ENCODE data around the gene TAX1BP3. TPM values are rescaled to one million over a fixed set of nuclear protein-coding genes. Genes with fewer than 3 reads are reported as not detected.
A peak's percentile ranks its signal among the peaks of the same experiment; 100 is the strongest.

The TAX1BP3 gene
- total RNA-seq, 1 experiment from 2014 or later = 111 TPM

DNA sequence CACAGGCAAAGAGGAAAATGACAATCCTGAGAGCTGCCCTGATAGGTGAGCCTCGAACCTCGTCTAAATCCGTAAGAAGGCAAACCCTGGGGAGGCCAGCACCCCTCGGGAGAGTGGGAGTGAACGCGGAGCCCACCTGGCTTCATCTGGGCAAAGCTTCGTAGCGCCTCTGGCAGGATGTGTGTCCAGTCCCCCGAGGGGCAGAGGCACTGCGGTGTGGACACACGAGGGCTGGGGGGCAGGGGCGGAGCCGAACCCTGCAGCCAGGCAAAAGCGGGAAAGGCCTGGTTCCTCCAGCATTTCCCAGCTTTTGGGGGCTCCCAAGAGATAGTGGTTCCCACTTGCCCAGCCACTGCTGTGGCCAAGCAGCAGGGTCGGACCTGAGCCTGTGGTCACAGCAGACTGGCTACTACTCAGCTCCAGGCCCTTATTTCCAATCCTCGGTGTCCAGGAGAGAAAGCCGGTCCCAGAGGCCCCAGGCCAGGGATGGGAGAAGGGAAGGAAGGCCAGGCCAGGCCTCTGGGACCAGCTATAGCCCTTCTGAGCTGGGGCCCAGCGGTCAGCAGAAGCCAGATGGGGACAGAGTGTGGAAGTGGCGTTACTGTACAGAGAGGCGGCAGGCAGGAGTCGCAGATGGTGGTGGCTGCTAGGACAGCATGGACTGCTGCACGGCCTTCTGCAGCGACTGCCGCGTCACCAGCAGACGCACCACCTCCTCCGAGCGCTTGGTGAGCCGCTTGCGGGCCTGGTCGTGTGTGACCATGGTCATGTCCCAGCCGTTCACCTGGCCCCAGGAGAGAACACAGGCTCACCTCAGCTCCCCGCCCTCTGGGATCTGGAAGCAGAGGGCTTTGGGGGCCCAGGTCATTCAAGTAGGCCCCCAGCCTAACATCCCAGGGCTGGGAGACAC is 5.0 kb downstream of the TAX1BP3 start:
- no peak for DNase-seq (ENCODE audit: low spot score)
- in situ Hi-C loops (cut with HindIII; ENCODE audit: low sequenced_read_pairs) = no loop called here

DNA sequence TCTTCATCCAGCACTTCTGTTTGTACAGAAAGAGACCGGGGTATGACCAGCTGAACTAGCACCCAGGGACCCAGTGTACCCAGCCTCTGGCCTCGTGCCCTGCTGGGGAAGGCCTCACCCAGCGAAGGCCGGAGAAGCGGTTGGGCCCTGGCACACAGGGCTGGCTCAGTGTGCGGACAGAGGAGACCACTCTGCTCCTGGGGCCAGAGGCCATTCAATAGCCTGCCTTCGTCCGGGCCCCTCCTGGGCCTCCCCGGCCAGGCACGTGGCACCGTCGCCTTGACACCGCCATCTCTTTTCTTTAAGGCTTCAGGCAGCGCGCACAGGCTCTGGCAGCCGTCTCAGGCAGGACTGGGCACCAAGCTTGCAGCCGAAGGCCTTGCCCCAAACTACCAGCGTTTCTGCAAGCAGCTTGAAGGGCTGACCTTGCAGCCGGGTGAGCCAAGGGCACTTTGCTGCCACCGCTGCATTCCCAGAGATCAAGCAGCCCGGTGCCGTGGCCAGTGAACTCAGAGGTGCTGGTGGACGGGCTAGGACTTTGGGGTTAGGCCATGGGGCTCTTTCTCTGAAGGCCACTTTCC is 8.0 kb downstream of the TAX1BP3 start:
- DNase-seq (ENCODE audit: low spot score) = no peak
- in situ Hi-C loops (cut with HindIII; ENCODE audit: low sequenced_read_pairs) = no loop called here

DNA sequence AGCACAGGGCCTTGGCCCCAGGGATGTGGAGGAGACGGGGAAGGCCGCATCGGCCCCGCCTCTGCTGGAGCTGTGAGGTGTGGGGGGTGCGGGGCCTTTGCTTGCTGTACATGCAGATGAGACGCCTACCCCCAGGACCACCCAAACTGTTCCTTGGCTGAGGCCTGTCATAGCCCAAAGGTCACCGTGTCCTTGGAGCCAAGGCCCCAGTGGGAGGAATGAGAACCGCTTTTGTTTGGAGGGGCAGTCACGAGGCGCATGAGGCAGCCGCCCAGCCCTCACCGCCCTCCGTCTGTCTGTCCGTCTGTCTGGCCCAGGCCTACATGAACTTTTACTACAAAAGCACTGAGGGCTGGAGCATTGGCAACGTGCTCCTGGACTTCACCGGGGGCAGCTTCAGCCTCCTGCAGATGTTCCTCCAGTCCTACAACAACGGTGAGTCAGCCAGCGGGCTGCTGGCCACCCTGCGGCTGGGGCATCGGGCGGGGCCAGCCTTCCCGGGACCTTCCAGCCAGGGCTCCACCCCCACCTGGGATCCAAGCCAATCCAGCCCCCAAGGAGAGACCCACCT is 8.8 kb downstream of the TAX1BP3 start:
- DNase-seq (ENCODE audit: low spot score) = no peak
- in situ Hi-C loops (cut with HindIII; ENCODE audit: low sequenced_read_pairs) = no loop called here

DNA sequence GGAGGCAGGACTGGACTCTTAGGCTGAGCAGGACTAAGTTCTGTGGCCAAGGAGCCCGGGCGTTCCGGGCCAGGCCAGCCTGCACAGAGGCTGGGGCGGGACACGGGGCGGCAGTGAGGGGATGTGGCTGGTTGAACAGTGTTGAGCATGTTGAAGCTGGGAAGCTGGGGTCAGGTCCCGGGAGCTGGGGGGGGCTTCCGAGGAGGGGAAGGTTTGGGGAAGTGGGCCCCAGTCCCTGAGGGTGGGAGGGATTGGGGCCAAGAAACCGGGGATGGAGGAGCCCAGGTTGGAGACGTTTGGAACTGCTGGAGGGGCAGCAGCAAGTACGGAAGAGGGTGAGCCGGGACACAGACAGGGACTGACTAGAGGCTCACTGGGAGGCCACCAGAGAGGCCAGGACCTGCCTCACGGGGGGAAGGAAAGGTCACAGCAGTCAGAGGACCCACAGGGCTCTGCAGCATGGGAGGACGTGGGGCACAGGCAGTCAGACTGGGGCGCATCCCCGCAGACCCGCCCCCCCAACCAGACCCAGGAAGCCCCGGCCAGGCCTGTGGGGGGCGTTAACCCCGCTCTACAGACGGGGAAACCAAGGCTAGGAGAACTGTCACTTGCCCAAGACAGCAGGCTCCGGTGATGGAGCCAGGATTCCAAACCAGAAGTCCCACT is 9.5 kb downstream of the TAX1BP3 start:
- in situ Hi-C loops (cut with HindIII; ENCODE audit: low sequenced_read_pairs) = no loop called here
- DNase-seq (ENCODE audit: low spot score) = no peak

DNA sequence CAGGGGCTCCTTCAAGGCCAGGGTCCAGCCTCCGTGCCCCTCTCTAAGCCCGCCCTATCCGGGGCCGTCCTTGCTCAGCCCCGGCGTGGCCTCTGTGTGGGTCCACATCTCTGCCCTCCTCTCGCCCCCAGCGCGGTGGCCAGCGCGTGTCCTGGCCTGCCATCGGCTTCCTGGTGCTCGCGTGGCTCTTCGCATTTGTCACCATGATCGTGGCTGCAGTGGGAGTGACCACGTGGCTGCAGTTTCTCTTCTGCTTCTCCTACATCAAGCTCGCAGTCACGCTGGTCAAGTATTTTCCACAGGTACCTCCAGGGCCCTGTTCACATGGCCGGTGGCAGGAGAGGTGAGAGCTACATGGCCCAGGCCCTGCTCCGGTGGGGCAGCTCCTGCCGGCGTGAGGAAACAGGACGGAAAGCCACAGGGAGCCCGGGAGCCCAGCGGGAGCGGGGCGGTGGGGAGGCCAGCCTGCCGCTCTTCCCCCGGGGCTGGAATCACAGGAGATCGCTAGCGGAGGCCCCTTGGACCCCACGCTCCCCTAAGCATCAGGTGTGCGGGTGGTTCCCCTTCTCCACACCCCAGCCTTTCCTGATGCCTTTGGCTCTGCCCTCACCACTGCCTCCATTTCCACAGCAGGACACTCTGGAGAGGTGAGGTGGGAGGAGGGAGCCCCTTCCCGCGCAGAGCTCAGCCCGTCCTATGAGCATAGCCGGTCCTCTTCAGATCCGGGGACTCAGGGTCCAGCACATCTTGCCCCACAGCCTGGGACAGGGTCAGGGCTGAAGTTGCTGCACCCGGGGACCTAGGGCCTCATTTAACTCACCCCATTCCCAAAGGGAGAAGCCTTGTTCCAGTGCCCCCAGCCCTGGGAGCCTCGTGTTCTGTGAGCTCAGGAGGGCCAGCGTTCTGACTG is 10.2 kb downstream of the TAX1BP3 start:
- no peak for DNase-seq (ENCODE audit: low spot score)
- in situ Hi-C loops (cut with HindIII; ENCODE audit: low sequenced_read_pairs) = no loop called here

DNA sequence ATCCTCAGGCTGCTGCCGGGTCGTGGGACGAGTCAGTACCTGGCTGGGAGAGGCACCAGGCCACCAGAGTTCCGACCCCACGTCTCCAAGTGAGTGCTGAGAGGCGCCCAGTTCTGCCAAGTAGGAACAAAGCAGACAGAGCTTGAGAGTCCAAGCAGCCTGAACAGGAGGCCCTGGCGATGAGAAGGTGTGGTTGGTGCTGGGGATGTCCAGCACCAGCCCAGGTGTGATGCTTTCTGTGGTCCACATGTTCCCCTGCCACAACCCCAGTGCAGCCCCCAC is 10.8 kb downstream of the TAX1BP3 start:
- in situ Hi-C loops (cut with HindIII; ENCODE audit: low sequenced_read_pairs) = no loop called here
- no peak for DNase-seq (ENCODE audit: low spot score)

DNA sequence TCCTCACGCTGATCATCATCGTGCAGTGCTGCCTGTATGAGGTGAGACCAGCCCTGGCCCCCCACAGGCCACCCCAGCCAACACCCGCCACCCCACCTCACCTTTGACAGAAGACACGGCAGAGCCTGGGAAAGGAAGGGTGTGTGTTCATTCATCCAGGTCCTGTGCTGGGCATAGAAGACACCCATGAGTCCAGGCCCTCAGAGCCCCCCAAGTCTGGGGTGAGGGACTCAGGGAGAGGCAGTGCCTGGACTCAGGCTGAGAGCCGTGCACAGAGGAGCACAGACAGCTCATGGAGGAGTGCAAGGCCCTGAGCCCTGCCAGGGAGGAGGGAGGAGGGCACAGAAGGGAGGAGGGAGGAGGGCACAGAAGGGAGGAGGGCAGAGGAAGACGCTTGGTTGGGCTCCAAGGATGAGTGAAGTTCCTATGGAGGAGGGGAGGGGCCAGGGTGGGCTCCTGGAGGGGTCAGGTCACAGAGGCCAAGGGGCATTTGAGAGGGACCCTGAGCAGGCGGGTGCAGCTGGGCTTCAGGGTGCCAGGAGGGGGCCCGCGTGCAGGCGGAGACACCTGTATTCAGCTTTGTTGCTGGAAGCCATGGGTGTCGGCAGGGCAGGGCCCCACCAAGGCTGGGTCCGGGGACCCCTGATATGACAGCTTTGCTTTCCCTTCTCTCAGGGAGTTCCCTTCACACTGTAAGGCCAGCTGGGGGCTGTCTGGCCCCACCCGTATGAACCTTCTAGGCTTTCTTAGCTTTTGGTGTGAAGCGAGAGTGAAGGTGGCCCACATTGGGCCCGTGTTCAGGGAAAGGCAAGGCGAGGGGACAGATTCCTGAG is 11.4 kb downstream of the TAX1BP3 start:
- DNase-seq (ENCODE audit: low spot score) = no peak
- in situ Hi-C loops (cut with HindIII; ENCODE audit: low sequenced_read_pairs) = no loop called here

DNA sequence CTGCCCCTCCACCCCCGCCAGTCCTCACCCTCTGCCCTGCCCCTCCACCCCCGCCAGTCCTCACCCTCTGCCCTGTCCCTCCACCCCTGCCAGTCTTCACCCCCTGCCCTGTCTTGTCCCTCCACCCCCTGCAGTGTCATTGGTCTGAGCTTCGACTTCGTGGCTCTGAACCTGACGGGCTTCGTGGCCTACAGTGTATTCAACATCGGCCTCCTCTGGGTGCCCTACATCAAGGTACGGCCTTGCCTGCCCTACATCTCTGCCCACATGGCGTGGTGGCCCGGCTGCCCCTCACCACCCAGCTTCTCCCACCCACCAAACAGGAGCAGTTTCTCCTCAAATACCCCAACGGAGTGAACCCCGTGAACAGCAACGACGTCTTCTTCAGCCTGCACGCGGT is 12.0 kb downstream of the TAX1BP3 start:
- in situ Hi-C loops (cut with HindIII; ENCODE audit: low sequenced_read_pairs) = no loop called here
- no peak for DNase-seq (ENCODE audit: low spot score)

DNA sequence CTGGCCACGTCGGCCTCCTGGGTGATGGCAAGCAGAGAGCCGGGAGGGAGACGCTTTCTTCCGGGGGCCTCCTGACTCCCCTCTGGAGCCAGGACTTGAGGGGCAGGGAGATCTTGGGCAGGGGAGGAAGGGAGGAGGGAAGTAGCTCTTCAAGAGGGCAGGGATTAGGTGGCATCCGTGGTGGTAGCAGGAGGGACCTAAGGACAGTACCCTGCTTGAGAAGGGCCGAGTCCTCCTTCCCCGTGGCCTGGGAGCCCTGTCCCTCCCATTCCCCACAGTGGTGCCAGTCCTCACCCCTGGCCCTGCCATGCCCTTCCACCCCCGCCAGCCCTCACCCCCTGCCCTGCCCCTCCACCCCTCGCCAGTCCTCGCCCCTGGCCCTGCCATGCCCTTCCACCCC is 12.6 kb downstream of the TAX1BP3 start:
- DNase-seq (ENCODE audit: low spot score) = no peak
- in situ Hi-C loops (cut with HindIII; ENCODE audit: low sequenced_read_pairs) = no loop called here

DNA sequence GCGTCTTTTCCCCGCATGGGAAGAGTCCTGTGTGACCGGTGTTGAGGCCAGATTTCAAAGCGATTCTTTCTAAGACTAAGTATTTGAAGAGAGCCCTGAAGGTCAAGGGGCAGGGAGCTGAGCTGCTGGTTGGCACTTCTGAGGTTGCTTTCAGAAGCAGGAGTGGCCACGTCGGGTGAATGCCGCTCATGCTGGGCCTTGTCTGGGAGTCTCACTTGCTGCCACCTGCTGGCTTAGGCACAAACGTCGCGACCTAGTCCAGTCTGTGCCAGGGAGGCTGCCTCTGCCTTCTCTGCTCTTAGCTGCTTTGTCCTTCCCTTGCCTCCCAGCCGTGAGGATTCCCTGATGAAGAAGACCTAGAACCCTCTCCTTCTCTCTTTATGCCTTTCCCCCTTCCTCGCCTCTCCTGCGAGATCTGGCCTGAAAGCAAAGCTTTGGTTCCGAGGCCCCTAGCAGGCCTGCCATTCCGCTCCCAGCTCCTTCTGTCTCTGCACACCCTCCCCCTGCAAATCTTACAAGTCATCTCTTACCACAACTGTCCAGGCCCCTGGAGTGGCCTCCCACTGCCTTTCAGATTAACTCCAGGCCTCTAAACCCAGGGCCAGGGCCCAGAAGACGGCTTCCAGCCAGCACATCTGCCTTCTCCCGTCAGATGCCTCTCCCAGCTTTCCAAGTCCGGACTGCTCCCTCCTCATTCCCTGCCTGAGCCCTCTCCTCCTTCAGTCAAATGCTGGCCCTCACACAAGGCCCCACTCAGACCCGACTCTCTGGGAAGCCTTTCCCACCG is 20.4 kb downstream of the TAX1BP3 start:
- in situ Hi-C loops (cut with HindIII; ENCODE audit: low sequenced_read_pairs) = no loop called here
- DNase-seq (ENCODE audit: low spot score) = peak; percentile 25

DNA sequence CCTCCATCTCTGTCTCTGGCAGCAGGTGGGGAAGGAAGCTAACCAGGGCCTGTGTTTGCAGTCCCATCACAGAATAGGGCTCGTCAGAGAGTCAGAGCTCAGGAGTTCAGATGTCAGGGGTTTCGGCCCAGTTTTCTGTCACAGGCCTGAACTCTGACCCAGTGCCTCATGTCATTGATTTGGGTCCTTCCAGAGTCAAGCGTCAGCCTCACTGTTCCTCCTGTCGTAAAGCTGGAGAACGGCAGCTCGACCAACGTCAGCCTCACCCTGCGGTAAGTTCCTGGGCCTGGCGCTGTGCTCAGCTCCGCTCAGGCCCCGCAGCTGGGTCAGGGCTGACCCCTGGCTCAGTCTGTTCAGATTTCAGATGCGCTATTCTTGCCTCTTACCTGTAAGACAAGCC is 21.1 kb downstream of the TAX1BP3 start:
- no peak for DNase-seq (ENCODE audit: low spot score)
- in situ Hi-C loops (cut with HindIII; ENCODE audit: low sequenced_read_pairs) = no loop called here

DNA sequence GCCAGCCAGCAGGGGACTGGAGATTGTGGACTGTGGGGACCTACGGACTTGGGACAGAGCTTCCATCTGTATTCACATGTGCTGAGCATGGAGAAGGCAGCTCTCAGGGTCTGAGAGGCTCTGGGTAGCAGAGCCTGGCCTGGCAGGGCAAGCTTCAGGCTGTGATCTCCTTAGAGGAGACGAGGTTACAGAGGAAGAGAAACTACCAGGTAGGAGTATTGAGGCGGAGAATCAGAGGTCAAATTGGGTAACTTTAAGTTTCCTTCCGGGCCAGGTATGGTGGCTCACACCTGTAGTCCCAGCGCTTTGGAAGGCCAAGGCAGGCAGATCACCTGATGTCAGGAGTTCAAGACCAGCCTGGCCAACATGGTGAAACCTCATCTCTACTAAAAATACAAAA is 23.1 kb downstream of the TAX1BP3 start:
- in situ Hi-C loops (cut with HindIII; ENCODE audit: low sequenced_read_pairs) = no loop called here
- no peak for DNase-seq (ENCODE audit: low spot score)

DNA sequence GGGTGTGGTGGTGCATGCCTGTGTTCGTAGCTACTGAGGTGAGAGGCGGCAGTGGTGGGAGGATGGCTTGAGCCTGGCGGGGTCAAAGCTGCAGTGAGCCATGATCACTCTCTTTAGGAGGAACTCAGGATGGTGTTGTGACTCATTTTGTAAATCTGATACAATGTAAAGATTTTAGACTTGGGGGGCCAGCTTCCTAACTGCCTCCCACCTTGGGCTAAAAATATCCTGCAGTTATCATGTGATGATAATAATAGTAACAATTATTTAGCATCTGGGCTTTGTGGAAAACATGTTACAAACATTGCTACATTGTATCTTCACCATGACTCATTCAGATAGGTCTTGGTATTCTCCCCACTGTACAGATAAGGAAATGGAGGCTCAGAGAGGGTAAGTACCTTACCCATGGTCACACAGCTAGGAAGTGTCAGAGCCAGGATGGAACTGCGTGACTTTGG is 24.5 kb downstream of the TAX1BP3 start:
- in situ Hi-C loops (cut with HindIII; ENCODE audit: low sequenced_read_pairs) = no loop called here
- no peak for DNase-seq (ENCODE audit: low spot score)

DNA sequence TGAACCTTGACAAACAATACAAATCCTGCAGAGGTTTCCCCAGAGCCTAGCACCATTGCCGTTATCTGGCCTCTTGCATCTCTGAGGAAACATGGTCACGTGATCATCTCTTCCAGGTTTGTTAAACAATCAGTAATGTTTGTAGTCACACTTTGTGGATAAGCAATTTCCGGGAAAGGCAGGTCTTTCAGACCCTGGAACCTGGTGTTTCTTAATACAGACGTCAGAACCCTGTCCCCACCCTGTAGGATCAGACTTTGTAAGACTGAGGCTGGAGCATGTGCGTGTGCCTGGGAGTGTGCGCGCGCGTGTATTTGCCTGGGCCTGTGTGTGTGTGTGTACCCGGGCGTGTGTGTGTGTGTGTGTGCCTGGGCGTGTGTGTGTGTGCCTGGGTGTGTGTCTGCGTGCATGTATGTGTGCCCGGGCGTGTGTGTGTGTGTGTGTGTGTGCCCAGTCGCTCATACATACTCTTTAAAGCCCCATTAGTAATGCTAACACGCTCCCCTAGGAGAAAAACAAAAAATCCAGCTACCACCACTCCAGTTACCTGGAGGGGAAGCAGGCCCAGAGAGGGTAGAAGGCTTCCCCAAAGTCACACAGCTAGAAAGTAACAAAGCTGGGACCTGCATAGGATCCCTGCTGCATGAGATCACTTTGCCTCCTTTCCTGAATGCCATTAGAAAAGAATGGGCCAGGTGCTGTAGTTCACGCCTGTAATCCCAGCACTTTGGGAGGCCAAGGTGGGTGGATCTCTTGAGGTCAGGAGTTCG is 26.5 kb downstream of the TAX1BP3 start:
- in situ Hi-C loops (cut with HindIII; ENCODE audit: low sequenced_read_pairs) = no loop called here
- no peak for DNase-seq (ENCODE audit: low spot score)

DNA sequence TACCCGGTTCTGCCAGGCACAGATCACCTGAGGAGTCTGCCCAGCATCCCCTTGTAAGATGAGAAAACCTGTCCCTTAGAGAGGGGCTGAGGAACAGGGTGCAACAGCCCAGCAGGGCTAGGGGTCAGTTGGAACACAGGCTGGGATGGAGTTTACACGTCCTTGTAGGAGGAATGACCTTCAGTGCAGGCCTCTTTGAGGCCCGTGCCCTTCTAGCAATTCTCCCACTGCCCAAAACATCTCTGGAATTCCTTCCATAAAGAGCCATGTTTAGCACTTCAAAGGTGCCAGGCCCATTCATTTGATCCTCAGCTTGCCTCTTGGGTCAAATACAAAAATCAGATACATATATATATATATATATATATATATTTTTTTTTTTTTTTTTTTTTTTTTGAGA is 27.4 kb downstream of the TAX1BP3 start:
- in situ Hi-C loops (cut with HindIII; ENCODE audit: low sequenced_read_pairs) = no loop called here
- DNase-seq (ENCODE audit: low spot score) = no peak

DNA sequence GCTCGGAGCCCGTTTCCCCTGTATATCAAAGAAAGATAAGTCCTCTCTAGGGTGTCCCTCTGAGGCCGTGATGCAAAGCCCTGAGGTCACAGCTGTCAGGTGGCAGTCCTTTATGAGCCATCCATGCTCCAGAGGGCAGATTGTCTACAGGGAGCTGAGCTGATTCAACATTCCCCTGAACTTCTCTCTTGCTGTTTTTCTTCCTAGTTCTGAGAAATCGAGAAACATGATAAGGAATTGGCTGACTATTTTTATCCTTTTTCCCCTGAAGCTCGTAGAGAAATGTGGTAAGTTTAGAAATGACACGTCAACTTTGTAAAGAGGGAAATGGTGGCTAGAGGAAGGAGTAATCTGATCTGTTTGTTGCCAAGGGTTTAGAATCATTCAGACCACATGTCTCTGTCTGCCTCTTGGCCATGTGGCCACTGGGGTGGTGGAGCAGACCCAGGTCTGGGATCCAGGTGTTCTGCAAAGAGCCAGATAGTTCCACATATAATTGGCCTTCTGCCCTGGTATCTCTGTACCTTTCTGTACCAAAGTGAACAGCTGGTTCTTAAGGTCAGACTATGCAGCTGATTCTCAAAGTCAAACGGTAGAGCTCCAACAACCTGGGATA is 28.3 kb downstream of the TAX1BP3 start:
- DNase-seq (ENCODE audit: low spot score) = no peak
- in situ Hi-C loops (cut with HindIII; ENCODE audit: low sequenced_read_pairs) = no loop called here
